Gastrocnemius medialis (tissue), 4 donors: Measurements from ENCODE around the gene CDR2. TPM values are rescaled to one million over a fixed set of nuclear protein-coding genes. Genes with fewer than 3 reads are reported as not detected.

Source experiments
- ATAC-seq, 2 donors: fragments of 150-250 bp; one replicate each; pipeline ENCODE4 v1.9.1; 2016
- DNase-seq, 2 donors: peaks; one replicate each; pipeline ENCODE4 v3.0.0-alpha.2; 2019
- H3K27ac ChIP-seq, 4 donors: fragments of 200-600 bp; sonication (generic); 1 replicate in 1 of 4; 2 replicates in 3 of 4; pipeline ENCODE4 v1.5.1; 2016 to 2018; ENCODE audit warnings: mild to moderate bottlenecking in 2 of 4, moderate library complexity in 1 of 4
- H3K27me3 ChIP-seq, 3 donors: fragments of 200-600 bp; sonication (generic) in 2 of 3; 1 replicate in 1 of 3; 2 replicates in 2 of 3; pipeline versions ENCODE4 v1.5.1 to v1.6.0; 2016 to 2019; ENCODE audit warnings: mild to moderate bottlenecking in 1 of 3, moderate library complexity in 1 of 3
- H3K36me3 ChIP-seq, 2 donors: fragments of 200-600 bp; sonication (generic) in 1 of 2; one replicate each; pipeline ENCODE4 v1.5.1; 2017 to 2018
- H3K4me1 ChIP-seq, 2 donors: fragments of 200-600 bp; sonication (generic) in 1 of 2; one replicate each; pipeline ENCODE4 v1.5.1; 2016 to 2017; ENCODE audit warnings: mild to moderate bottlenecking in 2 of 2
- H3K4me3 ChIP-seq, 4 donors: fragments of 200-600 bp; sonication (generic) in 3 of 4; 1 replicate in 1 of 4; 2 replicates in 3 of 4; pipeline ENCODE4 v1.5.1; 2016 to 2019; ENCODE audit warnings: mild to moderate bottlenecking in 2 of 4
- H3K9me3 ChIP-seq, 3 donors: fragments of 200-600 bp; sonication (generic) in 2 of 3; 1 replicate in 1 of 3; 2 replicates in 2 of 3; pipeline ENCODE4 v1.5.1; 2016 to 2019
- POLR2A ChIP-seq, 2 donors: fragments of 450-650 bp; IDR thresholded peaks; one replicate each; pipeline ENCODE4 v1.6.1; 2017; ENCODE audit warnings: antibody characterized with exemption in 2 of 2, mild to moderate bottlenecking in 2 of 2, moderate library complexity in 2 of 2
- in situ Hi-C, 4 donors: fragments of 200-750 bp; cut with MboI; loops; one replicate each; pipeline versions ENCODE4 v1.15.0 to v1.8.0; 2017; ENCODE audit warnings: low sequenced_read_pairs in 4 of 4
- intact Hi-C: fragments of 100-400 bp; cut with DNase I; formaldehyde crosslinking; loops from one replicate; pipeline ENCODE4 v1.15.1; 2023; ENCODE audit warnings: low total_unique reads
- total RNA-seq, 4 donors: library from RNA; depleted of rRNA; stranded (reverse); fragments of >200 nt; gene quantifications; one replicate each; pipeline versions ENCODE4 v1.1.0 to v1.2.3, GENCODE V29; 2016
- TF ChIP-seq, protein P1 (sequence below), 5 experiments: fragments of 450-650 bp in 3 of 5; fragments of 200-600 bp in 2 of 5; sonication (generic) in 2 of 5; IDR thresholded peaks in 4 of 5; conservative IDR thresholded peaks in 1 of 5; 1 replicate in 4 of 5; 2 replicates in 1 of 5; pipeline ENCODE4 v1.5.1; 2016 to 2019; ENCODE audit warnings: antibody characterized with exemption in 5 of 5, mild to moderate bottlenecking in 3 of 5, moderate library complexity in 3 of 5

Gene CDR2
- total RNA-seq, 4 donors from 2014 or later = 4.1 to 7.6 (median 7.3) TPM

DNA sequence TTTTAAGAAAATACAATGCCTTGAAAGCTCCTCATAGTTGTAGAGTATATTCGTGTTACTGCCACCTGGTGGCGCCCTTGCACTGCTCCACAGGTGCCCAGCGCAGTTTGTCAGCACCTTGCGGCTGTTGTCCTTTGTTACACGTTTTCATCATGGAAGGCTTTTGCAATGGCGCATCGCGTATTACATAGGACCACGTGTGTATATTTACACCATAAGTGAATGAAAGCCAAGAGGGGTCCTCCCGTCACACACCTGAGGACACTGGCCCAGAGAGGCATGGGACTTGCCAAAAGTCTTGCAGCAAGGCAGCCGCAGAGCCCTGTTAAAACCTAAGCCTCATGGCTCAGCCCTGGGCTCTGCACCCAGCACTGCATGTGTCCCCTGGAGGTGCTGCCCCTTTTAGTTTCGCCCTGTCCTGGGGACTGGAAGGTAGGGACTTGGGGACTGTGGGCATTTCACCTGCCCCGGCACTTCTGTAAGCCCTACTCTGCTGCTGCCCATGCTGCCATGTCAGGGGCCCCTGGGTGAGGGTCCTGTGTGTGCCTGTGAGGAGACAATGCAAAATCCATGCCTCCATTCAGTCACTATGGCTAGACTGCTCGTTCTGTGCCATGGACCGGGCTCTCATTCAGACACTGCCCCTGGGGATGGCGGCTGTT is 52.9 kb downstream of the CDR2 start:
- Histone ChIP-seq H3K36me3 (peaks cover 0 to 68% of the 10 kb centered on the region in 2 donors), H3K9me3 (no peaks in the 10 kb centered on the region), H3K27ac (peak overlapping the region in 2 of 4 donors; percentile 59 to 64), H3K4me1 (peaks cover 6 to 20% of the 10 kb centered on the region in 2 donors), H3K27me3 (no peaks in the 10 kb centered on the region), H3K4me3 (no peak overlapping the region)
- in situ Hi-C loops = loop anchor here in 1 of 4 donors (10.0 kb wide), 1 partner anchor 1167 kb away; the partner anchor contains the start of genes DNAH3 and LDAF1
- TF ChIP-seq POLR2A (IDR thresholded peaks at IDR 0.05) = no peak
- TF ChIP-seq, protein P1, sequence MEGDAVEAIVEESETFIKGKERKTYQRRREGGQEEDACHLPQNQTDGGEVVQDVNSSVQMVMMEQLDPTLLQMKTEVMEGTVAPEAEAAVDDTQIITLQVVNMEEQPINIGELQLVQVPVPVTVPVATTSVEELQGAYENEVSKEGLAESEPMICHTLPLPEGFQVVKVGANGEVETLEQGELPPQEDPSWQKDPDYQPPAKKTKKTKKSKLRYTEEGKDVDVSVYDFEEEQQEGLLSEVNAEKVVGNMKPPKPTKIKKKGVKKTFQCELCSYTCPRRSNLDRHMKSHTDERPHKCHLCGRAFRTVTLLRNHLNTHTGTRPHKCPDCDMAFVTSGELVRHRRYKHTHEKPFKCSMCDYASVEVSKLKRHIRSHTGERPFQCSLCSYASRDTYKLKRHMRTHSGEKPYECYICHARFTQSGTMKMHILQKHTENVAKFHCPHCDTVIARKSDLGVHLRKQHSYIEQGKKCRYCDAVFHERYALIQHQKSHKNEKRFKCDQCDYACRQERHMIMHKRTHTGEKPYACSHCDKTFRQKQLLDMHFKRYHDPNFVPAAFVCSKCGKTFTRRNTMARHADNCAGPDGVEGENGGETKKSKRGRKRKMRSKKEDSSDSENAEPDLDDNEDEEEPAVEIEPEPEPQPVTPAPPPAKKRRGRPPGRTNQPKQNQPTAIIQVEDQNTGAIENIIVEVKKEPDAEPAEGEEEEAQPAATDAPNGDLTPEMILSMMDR (IDR thresholded peaks at IDR 0.05 in 4 of 5, conservative IDR thresholded peaks at IDR 0.05 in 1 of 5) = peak; percentile 74 to 93 (median 89)
- DNase-seq = peak in 1 of 2 donors; percentile 80
- intact Hi-C loops = loop anchor here (5.0 kb wide), 2 partner anchors 101 to 1134 kb away; no protein-coding TSS in a partner anchor
- ATAC-seq = peak; percentile 56 to 78

DNA sequence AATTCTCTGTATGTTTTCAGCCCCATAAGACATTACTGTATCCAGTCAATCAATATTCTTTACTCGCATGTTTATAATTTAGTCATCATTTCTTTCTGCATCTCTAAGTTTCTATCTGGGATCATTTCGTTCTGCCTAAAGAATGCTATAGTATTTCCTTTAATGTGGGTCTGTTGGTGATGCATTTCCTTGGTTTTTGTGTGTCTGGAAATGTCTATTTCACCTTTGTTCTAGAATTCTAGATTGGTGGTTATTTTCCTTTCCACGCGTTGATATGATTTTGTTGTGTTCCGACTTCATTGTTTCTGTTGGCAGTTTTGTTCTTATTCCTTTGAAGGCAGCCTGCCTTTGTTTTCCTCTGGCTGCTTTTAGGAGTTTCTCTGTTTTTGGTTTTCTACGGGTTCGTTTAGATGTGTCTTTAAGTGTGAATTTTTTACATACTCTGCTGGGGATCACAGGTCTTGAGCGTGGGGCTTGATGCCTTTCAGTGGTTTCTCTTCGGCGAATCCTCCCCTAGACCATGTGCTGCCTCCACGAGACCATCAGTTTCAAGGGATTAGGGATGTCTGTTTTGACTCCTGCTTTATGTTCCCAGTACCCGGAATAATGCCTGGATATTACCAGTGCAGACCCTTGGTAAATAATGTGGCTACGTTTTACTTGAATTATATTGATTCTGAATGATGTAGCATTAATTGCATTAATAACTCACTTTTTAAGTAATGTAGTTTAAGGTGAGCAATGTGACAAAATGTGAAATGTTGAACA is 53.7 kb downstream of the CDR2 start:
- no peaks in the 10 kb centered on the region for H3K9me3 ChIP-seq
- peaks cover 6 to 20% of the 10 kb centered on the region in 2 donors for H3K4me1 ChIP-seq
- H3K27me3 ChIP-seq = no peaks in the 10 kb centered on the region
- in situ Hi-C loops = loop anchor here in 1 of 4 donors (10.0 kb wide), 1 partner anchor 1166 kb away; the partner anchor contains the start of genes DNAH3 and LDAF1
- intact Hi-C loops = loop anchor here (5.0 kb wide), 2 partner anchors 102 to 1133 kb away; no protein-coding TSS in a partner anchor
- DNase-seq (no peak), ATAC-seq (no peak)
- TF ChIP-seq, protein P1 (IDR thresholded peaks at IDR 0.05 in 4 of 5, conservative IDR thresholded peaks at IDR 0.05 in 1 of 5) = no peak
- no peak for TF ChIP-seq POLR2A (IDR thresholded peaks at IDR 0.05)
- H3K4me3 ChIP-seq = no peak overlapping the region
- no peak overlapping the region for H3K27ac ChIP-seq
- peaks cover 0 to 68% of the 10 kb centered on the region in 2 donors for H3K36me3 ChIP-seq

DNA sequence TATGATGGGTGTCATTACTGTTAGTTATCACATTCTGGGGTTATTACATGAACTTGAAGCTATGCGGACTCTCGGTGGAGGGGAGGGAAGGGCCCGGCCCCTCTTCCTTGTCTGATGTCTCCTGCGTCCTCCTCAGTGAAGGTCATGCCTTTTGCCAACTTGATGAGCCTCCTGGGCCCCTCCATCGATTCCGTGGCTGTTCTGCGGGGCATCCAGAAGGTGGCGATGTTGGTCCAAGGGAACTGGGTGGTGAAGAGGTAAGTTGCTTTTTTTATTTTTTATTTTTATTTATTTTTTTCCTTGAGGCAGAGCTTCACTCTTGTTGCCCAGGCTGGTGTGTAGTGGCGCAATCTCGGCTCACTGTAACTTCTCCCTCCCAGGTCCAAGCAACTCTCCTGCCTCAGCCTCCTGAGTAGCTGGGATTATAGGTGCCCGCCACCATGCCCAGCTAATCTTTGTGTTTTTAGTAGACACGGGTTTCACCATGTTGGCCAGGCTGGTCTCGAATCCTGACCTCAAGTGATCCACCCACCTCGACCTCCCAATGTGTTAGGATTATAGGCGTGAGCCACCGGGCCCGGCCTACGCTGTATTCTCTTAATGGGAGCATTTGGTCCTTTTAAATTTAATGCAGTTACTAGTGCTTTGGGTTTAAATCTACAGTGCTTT is 55.6 kb downstream of the CDR2 start:
- Histone ChIP-seq H3K9me3 (no peaks in the 10 kb centered on the region), H3K27ac (peak overlapping the region; percentile 3 to 77 (median 62)), H3K27me3 (no peaks in the 10 kb centered on the region), H3K4me1 (peaks cover 6 to 20% of the 10 kb centered on the region in 2 donors), H3K36me3 (peaks cover 0 to 68% of the 10 kb centered on the region in 2 donors), H3K4me3 (no peak overlapping the region)
- in situ Hi-C loops = no loop called here
- peak in 1 of 2 donors; percentile 45 for DNase-seq
- intact Hi-C loops = loop anchor here (5.0 kb wide), 1 partner anchor 53 kb away; the partner anchor contains the start of gene CDR2
- TF ChIP-seq, protein P1 (IDR thresholded peaks at IDR 0.05 in 4 of 5, conservative IDR thresholded peaks at IDR 0.05 in 1 of 5) = peak; percentile 30 to 64 (median 49)
- TF ChIP-seq POLR2A (IDR thresholded peaks at IDR 0.05) = no peak
- ATAC-seq = peak in 1 of 2 donors; percentile 15

DNA sequence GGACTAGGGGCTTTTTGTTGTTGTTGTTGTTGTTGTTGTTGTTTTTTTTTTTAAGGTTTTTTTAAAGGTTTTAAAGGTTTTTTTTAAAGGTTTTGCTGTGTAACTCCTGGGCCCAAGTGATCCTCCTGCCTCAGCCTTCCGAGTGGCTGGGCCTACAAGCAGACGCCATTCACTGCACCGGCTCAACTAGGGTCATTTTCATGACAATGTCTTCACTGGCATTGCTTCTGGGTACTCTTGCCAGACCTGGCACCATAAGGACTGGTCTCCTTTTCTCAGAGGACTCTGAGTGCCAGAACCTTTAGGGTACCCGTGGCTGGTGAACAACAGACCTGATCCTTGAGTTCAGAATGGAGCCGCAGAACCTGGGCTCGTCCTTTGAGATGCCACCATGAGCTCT is 56.8 kb downstream of the CDR2 start:
- no peak for TF ChIP-seq POLR2A (IDR thresholded peaks at IDR 0.05)
- TF ChIP-seq, protein P1 (IDR thresholded peaks at IDR 0.05 in 4 of 5, conservative IDR thresholded peaks at IDR 0.05 in 1 of 5) = no peak
- intact Hi-C loops = loop anchor here (5.0 kb wide), 1 partner anchor 55 kb away; the partner anchor contains the start of gene CDR2
- Histone ChIP-seq H3K4me3 (no peak overlapping the region), H3K27ac (peak overlapping the region; percentile 3 to 77 (median 62)), H3K9me3 (no peaks in the 10 kb centered on the region), H3K27me3 (no peaks in the 10 kb centered on the region), H3K4me1 (peaks cover 6 to 20% of the 10 kb centered on the region in 2 donors), H3K36me3 (peaks cover 0 to 73% of the 10 kb centered on the region in 2 donors)
- ATAC-seq = peak; percentile 59 to 64
- peak in 1 of 2 donors; percentile 61 for DNase-seq
- in situ Hi-C loops = no loop called here
